Loucy (cell line): Measurements from ENCODE around the gene TNRC6C.

Source experiments
- H2AFZ ChIP-seq: fragments of 200-600 bp; sonication (generic); 2 replicates; pipeline ENCODE4 v1.6.0; 2016; ENCODE audit warnings: antibody characterized with exemption, mild to moderate bottlenecking, low read length, moderate library complexity
- H3F3A ChIP-seq: fragments of 200-600 bp; 2 replicates; pipeline ENCODE4 v1.6.0; 2016; ENCODE audit warnings: antibody characterized with exemption, low read depth, mild to moderate bottlenecking
- H3K27me3 ChIP-seq: fragments of 200-600 bp; sonication (generic); 2 replicates; pipeline ENCODE4 v1.6.1; 2014; ENCODE audit warnings: low read length, mild to moderate bottlenecking; ENCODE audit not compliant: insufficient read depth, poor library complexity, severe bottlenecking
- H3K36me3 ChIP-seq: fragments of 200-600 bp; sonication (generic); 2 replicates; pipeline ENCODE4 v1.6.1; 2016; ENCODE audit warnings: low read length; ENCODE audit not compliant: insufficient read depth
- H3K4me1 ChIP-seq: fragments of 200-600 bp; sonication (generic); 2 replicates; pipeline ENCODE4 v1.5.1; 2014; ENCODE audit warnings: low read length, mild to moderate bottlenecking; ENCODE audit not compliant: insufficient read depth, poor library complexity, severe bottlenecking
- H3K4me2 ChIP-seq: fragments of 200-600 bp; sonication (generic); 2 replicates; pipeline ENCODE4 v1.6.0; 2014; ENCODE audit warnings: antibody characterized with exemption, low read length, low read depth, mild to moderate bottlenecking; ENCODE audit not compliant: poor library complexity, severe bottlenecking
- H3K4me3 ChIP-seq: fragments of 200-600 bp; sonication (generic); 2 replicates; pipeline ENCODE4 v1.5.1; 2014; ENCODE audit warnings: low read length, mild to moderate bottlenecking, mixed read lengths; ENCODE audit not compliant: poor library complexity, severe bottlenecking
- H3K79me2 ChIP-seq: fragments of 200-600 bp; sonication (generic); 2 replicates; pipeline ENCODE4 v1.6.1; 2014; ENCODE audit warnings: low read length; ENCODE audit not compliant: insufficient read depth
- H3K9ac ChIP-seq: fragments of 200-600 bp; sonication (generic); 2 replicates; pipeline ENCODE4 v1.6.0; 2014; ENCODE audit warnings: mild to moderate bottlenecking, low read depth, low read length, moderate library complexity; ENCODE audit not compliant: poor library complexity, severe bottlenecking
- H3K9me2 ChIP-seq: fragments of 200-600 bp; sonication (generic); replicated peaks from 2 replicates; pipeline ENCODE4 v1.6.1; 2016; ENCODE audit warnings: low read depth, low read length, mixed read lengths
- H3K9me3 ChIP-seq: fragments of 200-600 bp; sonication (generic); 2 replicates; pipeline ENCODE4 v1.6.1; 2014; ENCODE audit warnings: mild to moderate bottlenecking, antibody characterized with exemption, low read length, low read depth; ENCODE audit not compliant: insufficient read depth
- H4K20me1 ChIP-seq: fragments of 200-600 bp; sonication (generic); 2 replicates; pipeline ENCODE4 v1.6.0; 2014; ENCODE audit warnings: antibody characterized with exemption, low read length, mild to moderate bottlenecking; ENCODE audit not compliant: insufficient read depth, poor library complexity, severe bottlenecking
- EZH2phosphoT487 ChIP-seq: fragments of 200-600 bp; IDR thresholded peaks from 2 replicates; pipeline ENCODE4 v1.6.1; 2018; ENCODE audit warnings: antibody characterized with exemption, mild to moderate bottlenecking, moderate library complexity, borderline replicate concordance
- TF ChIP-seq, protein P1 (sequence below): fragments of 200-600 bp; sonication (generic); conservative IDR thresholded peaks from 2 replicates; pipeline ENCODE4 v1.5.1; 2014; ENCODE audit warnings: mild to moderate bottlenecking, antibody characterized with exemption, low read length

The TNRC6C gene

DNA sequence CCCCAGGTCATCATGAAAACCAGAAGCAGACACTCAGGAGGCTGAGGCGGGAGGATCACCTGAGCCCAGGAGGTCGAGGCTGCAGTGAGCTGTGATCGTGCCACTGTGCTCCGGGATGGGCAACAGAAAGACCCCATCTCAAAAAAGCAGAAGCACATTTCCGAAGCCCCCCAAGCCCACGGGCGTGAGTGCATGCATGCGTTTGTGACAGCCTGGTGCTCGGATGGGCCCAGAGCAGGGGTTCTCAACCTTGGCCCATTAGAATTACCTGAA, 150.9 kb downstream of the TNRC6C start:
- H3K27me3 ChIP-seq, result no peaks in the 10 kb centered on the region
- TF ChIP-seq, protein P1, sequence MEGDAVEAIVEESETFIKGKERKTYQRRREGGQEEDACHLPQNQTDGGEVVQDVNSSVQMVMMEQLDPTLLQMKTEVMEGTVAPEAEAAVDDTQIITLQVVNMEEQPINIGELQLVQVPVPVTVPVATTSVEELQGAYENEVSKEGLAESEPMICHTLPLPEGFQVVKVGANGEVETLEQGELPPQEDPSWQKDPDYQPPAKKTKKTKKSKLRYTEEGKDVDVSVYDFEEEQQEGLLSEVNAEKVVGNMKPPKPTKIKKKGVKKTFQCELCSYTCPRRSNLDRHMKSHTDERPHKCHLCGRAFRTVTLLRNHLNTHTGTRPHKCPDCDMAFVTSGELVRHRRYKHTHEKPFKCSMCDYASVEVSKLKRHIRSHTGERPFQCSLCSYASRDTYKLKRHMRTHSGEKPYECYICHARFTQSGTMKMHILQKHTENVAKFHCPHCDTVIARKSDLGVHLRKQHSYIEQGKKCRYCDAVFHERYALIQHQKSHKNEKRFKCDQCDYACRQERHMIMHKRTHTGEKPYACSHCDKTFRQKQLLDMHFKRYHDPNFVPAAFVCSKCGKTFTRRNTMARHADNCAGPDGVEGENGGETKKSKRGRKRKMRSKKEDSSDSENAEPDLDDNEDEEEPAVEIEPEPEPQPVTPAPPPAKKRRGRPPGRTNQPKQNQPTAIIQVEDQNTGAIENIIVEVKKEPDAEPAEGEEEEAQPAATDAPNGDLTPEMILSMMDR, result no peak
- no peak for TF ChIP-seq EZH2phosphoT487
- peaks cover 4% of the 10 kb centered on the region for H3K4me1 ChIP-seq
- no peaks in the 10 kb centered on the region for H3K9me3 ChIP-seq
- H3K36me3 ChIP-seq, result peaks cover 29% of the 10 kb centered on the region; the same call in 1 of the 2 replicates
- no peak overlapping the region for H3K4me2 ChIP-seq
- H3K9me2 ChIP-seq, result no peaks in the 10 kb centered on the region
- H2AFZ ChIP-seq, result no peak overlapping the region
- no peak overlapping the region for H3K9ac ChIP-seq
- H3K4me3 ChIP-seq, result no peak overlapping the region
- no peaks in the 10 kb centered on the region for H3K79me2 ChIP-seq
- H3F3A ChIP-seq, result 0 out of 2 replicates have a peak, but pooled peaks cover 7% of the 10 kb centered on the region
- peaks cover 10% of the 10 kb centered on the region for H4K20me1 ChIP-seq

DNA sequence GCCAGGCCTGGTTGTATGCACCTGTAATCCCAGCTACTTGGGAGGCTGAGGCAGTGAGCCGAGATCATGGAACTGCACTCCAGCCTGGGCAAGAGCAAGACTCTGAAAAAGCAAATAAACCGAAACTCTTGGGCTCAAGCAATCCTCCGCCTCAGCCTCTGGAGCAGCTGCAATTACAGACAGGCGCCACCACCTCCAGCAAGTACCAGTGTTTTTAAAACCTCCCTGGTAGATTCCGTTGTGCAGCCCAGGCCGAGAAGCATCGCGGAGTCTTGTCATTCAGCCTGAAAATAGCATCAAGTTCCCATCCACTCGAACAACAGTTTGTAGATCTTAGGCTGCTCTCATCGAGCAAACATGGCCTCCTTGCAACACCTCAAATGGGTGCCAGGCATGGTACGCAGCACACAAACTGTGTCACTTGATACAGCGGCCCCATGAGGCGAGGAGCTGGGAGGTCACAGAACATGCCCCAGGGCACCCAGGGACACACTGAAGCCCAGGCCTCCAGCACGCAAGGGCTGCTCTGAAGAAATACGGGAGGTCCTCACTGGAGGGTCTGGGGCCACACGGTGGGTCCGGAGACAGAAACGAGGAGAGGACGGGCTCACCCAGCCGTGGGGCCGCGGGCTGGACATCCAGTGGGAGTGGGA, 152.0 kb downstream of the TNRC6C start:
- H3K27me3 ChIP-seq, result no peaks in the 10 kb centered on the region
- 0 out of 2 replicates have a peak, but pooled peaks cover 4% of the 10 kb centered on the region for H3F3A ChIP-seq
- no peak overlapping the region for H3K4me2 ChIP-seq
- TF ChIP-seq, protein P1, result no peak
- no peak for TF ChIP-seq EZH2phosphoT487
- peaks cover 10% of the 10 kb centered on the region for H4K20me1 ChIP-seq
- peaks cover 18% of the 10 kb centered on the region; the same call in 1 of the 2 replicates for H3K36me3 ChIP-seq
- no peaks in the 10 kb centered on the region for H3K79me2 ChIP-seq
- H2AFZ ChIP-seq, result no peak overlapping the region
- no peak overlapping the region for H3K9ac ChIP-seq
- no peak overlapping the region for H3K4me3 ChIP-seq
- H3K4me1 ChIP-seq, result peaks cover 4% of the 10 kb centered on the region
- no peaks in the 10 kb centered on the region for H3K9me2 ChIP-seq
- no peaks in the 10 kb centered on the region for H3K9me3 ChIP-seq

DNA sequence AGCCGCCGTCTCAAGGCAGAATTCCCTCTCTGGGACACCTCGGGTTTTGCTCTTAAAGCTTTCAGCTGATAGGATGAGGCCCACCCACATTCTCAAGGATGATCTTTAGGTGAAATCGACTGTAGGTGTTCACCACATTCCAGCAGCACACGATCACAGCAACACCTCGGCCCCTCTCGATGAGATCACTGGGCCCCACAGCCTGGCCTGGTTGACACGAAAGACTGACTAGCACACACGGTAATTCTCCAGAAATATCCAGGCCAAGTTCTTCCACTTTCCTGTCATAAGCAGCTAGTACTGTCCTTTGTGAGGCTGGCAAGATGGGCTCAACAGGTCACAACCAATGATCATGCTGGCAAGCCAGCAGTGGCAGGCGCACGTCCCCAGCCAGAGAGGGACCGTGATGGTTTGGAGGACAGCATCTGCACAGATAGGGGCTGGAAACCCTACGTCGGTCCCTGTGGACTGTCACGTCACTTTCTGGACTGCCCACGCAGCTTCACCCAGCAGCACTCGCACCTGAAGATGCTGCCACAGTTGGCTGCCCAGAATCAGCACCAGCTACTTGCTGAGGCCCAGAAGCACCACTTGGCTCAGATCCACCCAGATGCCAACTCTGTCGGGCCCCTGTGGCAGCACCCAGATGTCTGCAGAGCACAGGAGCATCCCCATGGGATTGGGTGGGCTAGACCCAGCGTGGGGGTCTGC, 152.7 kb downstream of the TNRC6C start:
- peaks cover 4% of the 10 kb centered on the region for H3K4me1 ChIP-seq
- H3K36me3 ChIP-seq, result peaks cover 16% of the 10 kb centered on the region; the same call in 1 of the 2 replicates
- no peak overlapping the region for H3K4me2 ChIP-seq
- H3K79me2 ChIP-seq, result no peaks in the 10 kb centered on the region
- no peaks in the 10 kb centered on the region for H3K9me2 ChIP-seq
- H3K9me3 ChIP-seq, result no peaks in the 10 kb centered on the region
- H2AFZ ChIP-seq, result no peak overlapping the region
- no peak overlapping the region for H3K4me3 ChIP-seq
- 0 out of 2 replicates have a peak, but pooled peaks cover 4% of the 10 kb centered on the region for H3F3A ChIP-seq
- H3K9ac ChIP-seq, result no peak overlapping the region
- TF ChIP-seq, protein P1, result no peak
- TF ChIP-seq EZH2phosphoT487, result no peak
- peaks cover 10% of the 10 kb centered on the region for H4K20me1 ChIP-seq
- no peaks in the 10 kb centered on the region for H3K27me3 ChIP-seq
